Transverse colon (tissue), 4 donors: ENCODE data around the gene CRYM. TPM values are rescaled to one million over a fixed set of nuclear protein-coding genes. Genes with fewer than 3 reads are reported as not detected.

ENCODE experiments used
- DNase-seq: peaks from one replicate; pipeline ENCODE4 v3.0.0-alpha.2; 2019
- H3K27ac ChIP-seq, 4 donors: fragments of 200-600 bp; sonication (generic); 2 replicates each; pipeline ENCODE4 v1.5.1; 2016 to 2018; ENCODE audit warnings: inconsistent platforms in 4 of 4
- H3K27me3 ChIP-seq: fragments of 200-600 bp; sonication (generic); 2 replicates; pipeline ENCODE4 v1.5.1; 2017; ENCODE audit warnings: inconsistent platforms
- H3K36me3 ChIP-seq, 4 donors: fragments of 200-600 bp; sonication (generic); 2 replicates each; pipeline ENCODE4 v1.5.1; 2017 to 2019; ENCODE audit warnings: inconsistent platforms in 4 of 4
- H3K4me1 ChIP-seq, 4 donors: fragments of 200-600 bp; sonication (generic); 2 replicates each; pipeline ENCODE4 v1.5.1; 2017 to 2020; ENCODE audit warnings: inconsistent platforms in 4 of 4
- H3K4me3 ChIP-seq, 4 donors: fragments of 200-600 bp; sonication (generic); 1 replicate in 1 of 4; 2 replicates in 3 of 4; pipeline versions ENCODE4 v1.5.1 to v1.6.1; 2017 to 2019; ENCODE audit warnings: inconsistent platforms in 4 of 4
- H3K9me3 ChIP-seq, 2 donors: fragments of 200-600 bp; sonication (generic); 2 replicates each; pipeline ENCODE4 v1.5.1; 2017 to 2019; ENCODE audit warnings: inconsistent platforms in 2 of 2
- EP300 ChIP-seq: sonication (generic); formaldehyde crosslinking; IDR thresholded peaks from one replicate; pipeline ENCODE4 v1.6.1; 2017; ENCODE audit warnings: antibody characterized with exemption, low read depth
- POLR2A ChIP-seq: fragments of 450-650 bp; IDR thresholded peaks from one replicate; pipeline ENCODE4 v1.6.1; 2016; ENCODE audit warnings: antibody characterized with exemption, mild to moderate bottlenecking, moderate library complexity
- POLR2AphosphoS5 ChIP-seq, 3 donors: sonication (generic); formaldehyde crosslinking; IDR thresholded peaks; one replicate each; pipeline ENCODE4 v1.6.1; 2016; ENCODE audit warnings: antibody characterized with exemption in 3 of 3
- WGBS, 2 donors: methylation state at CpG; one replicate each; pipeline ENCODE4 v1.1.5; 2018; ENCODE audit warnings: low coverage in 1 of 2; 5-methylcytosine and 5-hydroxymethylcytosine counted together
- in situ Hi-C, 4 donors: fragments of 200-750 bp; cut with MboI; loops; one replicate each; pipeline versions ENCODE4 v1.15.0 to v1.15.1; 2017; ENCODE audit warnings: low sequenced_read_pairs in 3 of 4, low pct_ligation_motif_present in 1 of 4, low pct_unique_long_range_greater_than_20kb in 1 of 4
- intact Hi-C: fragments of 100-400 bp; cut with DNase I; formaldehyde crosslinking; loops from one replicate; pipeline ENCODE4 v1.15.1; 2023; ENCODE audit warnings: low total_unique reads
- total RNA-seq, 4 donors: library from RNA; depleted of rRNA; stranded (reverse); fragments of >200 nt; gene quantifications; one replicate each; pipeline ENCODE4 v1.1.0, GENCODE V29; 2016
- TF ChIP-seq, protein P1 (sequence below), 5 experiments: fragments of 200-600 bp in 3 of 5; fragments of 450-650 bp in 2 of 5; sonication (generic) in 3 of 5; IDR thresholded peaks; 1 replicate in 2 of 5; 2 replicates in 3 of 5; pipeline ENCODE4 v1.5.1; 2016 to 2017; ENCODE audit warnings: antibody characterized with exemption in 5 of 5, inconsistent platforms in 3 of 5, mild to moderate bottlenecking in 2 of 5, moderate library complexity in 1 of 5

Gene CRYM
- total RNA-seq, 4 donors from 2014 or later, result 5.6 to 23.1 (median 18.3) TPM; not detected in 1

DNA sequence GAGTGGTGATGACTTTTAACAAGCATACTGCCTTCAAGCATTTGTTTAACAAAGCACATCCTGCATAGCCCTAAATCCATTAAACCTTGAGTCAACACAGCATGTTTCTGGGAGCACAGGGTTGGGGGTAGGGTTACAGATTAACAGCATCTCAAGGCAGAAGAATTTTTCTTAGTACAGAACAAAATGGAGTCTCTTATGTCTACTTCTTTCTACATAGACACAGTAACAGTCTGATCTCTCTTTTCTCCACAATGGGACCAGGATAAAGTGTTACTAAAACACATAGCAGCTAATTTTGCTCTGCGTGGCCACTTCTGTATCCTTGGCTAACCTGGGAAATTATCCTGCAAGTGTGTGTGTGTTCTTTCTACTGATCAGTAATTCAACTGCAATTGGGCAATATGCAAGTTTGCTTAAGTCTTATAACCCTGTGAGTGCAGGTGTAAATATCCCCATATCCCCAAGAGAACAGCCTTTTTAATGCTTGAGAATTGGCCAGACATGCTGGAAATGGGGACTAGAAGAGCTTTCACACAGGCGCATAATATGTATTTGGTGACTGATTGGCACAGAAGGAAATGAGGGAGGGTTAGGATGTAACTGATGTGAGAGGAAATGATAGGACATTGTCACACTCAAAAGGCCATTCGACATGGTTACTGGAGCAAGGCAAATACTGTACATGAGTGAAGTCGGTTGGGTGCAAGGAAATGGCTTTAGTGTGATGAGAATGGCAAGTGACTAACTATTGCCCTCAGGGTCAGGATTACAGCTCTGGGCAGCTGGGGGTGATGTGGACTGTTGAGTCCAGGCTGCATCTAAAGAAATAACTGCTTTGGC is 55.4 kb downstream of the CRYM start:
- peak; percentile 18 for DNase-seq
- WGBS, 2 donors, result 28 to 41% methylated on average over 2 to 4 of the region's 4 CpGs
- peak overlapping the region; percentile 70 to 82 (median 78) for H3K27ac ChIP-seq

DNA sequence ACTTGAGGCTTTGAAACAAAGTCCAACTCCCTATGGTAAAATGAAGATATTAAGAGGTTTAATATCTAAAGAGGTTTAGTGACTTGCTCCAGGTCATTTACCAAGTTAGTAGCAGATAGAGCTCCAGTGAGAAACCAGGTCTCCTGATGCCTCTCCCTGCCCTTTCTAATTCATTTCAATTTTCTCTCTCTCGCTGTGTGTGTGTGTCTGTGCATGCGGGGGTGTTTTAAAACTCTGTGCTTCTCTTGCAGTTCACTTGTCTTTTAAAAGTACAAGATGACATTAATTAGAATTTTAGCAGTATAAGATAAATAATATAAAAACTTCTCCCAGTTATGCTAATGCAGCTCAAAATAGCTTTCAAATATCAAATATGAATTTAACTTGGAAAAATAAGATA is 58.5 kb downstream of the CRYM start:
- in situ Hi-C loops (no loop called here), intact Hi-C loops (no loop called here)
- DNase-seq, result no peak
- Histone ChIP-seq H3K27ac (no peak overlapping the region), H3K36me3 (no peaks in the 10 kb centered on the region), H3K4me3 (no peak overlapping the region), H3K4me1 (peaks cover 7 to 24% (median 9%) of the 10 kb centered on the region in 4 donors), H3K27me3 (no peaks in the 10 kb centered on the region), H3K9me3 (no peaks in the 10 kb centered on the region)
- 95 to 100% methylated on average over 2 of the region's 2 CpGs for WGBS, 2 donors
- TF ChIP-seq POLR2A (no peak), EP300 (no peak), POLR2AphosphoS5 (IDR thresholded peaks at IDR 0.05) (no peak)
- TF ChIP-seq, protein P1, sequence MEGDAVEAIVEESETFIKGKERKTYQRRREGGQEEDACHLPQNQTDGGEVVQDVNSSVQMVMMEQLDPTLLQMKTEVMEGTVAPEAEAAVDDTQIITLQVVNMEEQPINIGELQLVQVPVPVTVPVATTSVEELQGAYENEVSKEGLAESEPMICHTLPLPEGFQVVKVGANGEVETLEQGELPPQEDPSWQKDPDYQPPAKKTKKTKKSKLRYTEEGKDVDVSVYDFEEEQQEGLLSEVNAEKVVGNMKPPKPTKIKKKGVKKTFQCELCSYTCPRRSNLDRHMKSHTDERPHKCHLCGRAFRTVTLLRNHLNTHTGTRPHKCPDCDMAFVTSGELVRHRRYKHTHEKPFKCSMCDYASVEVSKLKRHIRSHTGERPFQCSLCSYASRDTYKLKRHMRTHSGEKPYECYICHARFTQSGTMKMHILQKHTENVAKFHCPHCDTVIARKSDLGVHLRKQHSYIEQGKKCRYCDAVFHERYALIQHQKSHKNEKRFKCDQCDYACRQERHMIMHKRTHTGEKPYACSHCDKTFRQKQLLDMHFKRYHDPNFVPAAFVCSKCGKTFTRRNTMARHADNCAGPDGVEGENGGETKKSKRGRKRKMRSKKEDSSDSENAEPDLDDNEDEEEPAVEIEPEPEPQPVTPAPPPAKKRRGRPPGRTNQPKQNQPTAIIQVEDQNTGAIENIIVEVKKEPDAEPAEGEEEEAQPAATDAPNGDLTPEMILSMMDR (IDR thresholded peaks at IDR 0.05), result no peak

More for the DNA sequence above, 55.4 kb downstream of the CRYM start:
- intact Hi-C loops (no loop called here), in situ Hi-C loops (no loop called here)
- Histone ChIP-seq H3K27me3 (no peaks in the 10 kb centered on the region), H3K4me1 (peaks cover 7 to 24% (median 9%) of the 10 kb centered on the region in 4 donors), H3K9me3 (no peaks in the 10 kb centered on the region), H3K4me3 (no peak overlapping the region), H3K36me3 (no peaks in the 10 kb centered on the region)
- TF ChIP-seq POLR2AphosphoS5 (IDR thresholded peaks at IDR 0.05), result no peak
- TF ChIP-seq POLR2A, result no peak
- TF ChIP-seq, protein P1 (IDR thresholded peaks at IDR 0.05), result no peak
- TF ChIP-seq EP300, result no peak

DNA sequence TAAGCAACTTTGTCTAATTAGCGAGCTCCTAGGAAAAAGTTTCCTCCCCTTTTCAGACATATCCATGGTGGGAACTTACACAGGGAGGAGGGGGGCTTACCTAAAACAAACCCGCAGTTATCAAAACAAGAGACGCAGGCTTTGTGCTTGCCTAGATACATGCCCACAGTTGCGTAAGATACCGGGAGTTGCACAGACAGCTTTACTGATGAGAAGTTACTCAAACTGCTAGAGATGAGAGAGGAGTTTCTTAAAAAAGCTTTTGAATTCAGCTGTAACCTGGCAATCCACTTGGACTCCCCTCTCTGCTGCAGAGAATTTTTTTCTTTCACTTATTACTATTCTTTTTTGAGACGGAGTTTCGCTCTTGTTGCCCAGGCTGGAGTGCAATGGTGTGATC is 59.9 kb downstream of the CRYM start:
- intact Hi-C loops (no loop called here), in situ Hi-C loops (no loop called here)
- Histone ChIP-seq H3K4me3 (no peak overlapping the region), H3K4me1 (peaks cover 0 to 18% (median 4%) of the 10 kb centered on the region in 4 donors), H3K9me3 (no peaks in the 10 kb centered on the region), H3K27ac (no peak overlapping the region), H3K27me3 (peaks cover 1% of the 10 kb centered on the region), H3K36me3 (no peaks in the 10 kb centered on the region)
- WGBS, 2 donors, result 73 to 84% methylated on average over 7 of the region's 7 CpGs
- no peak for DNase-seq
- TF ChIP-seq, protein P1 (IDR thresholded peaks at IDR 0.05), result no peak
- TF ChIP-seq POLR2A (no peak), EP300 (no peak), POLR2AphosphoS5 (IDR thresholded peaks at IDR 0.05) (no peak)

DNA sequence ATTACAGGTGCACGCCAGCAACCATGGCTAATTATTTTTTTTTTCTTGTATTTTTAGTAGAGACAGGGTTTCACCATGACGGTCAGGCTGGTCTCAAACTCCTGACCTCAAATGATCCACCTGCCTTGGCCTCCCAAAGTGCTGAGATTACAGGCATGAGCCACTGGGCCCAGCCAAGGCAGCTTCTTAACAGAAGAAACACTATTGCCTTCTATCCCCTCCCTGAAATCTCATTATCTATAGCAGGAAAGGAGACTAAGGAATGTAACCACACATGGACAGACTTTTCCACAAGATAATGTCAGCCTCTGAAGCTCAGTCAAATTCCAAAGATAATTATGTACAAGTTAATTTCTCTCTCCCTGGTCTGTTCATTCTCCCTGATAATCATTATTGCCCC is 61.0 kb downstream of the CRYM start:
- no peak overlapping the region for H3K27ac ChIP-seq
- TF ChIP-seq EP300 (no peak), POLR2AphosphoS5 (IDR thresholded peaks at IDR 0.05) (no peak), POLR2A (no peak)
- TF ChIP-seq, protein P1 (IDR thresholded peaks at IDR 0.05), result no peak
- H3K4me1 ChIP-seq, result peaks cover 0 to 11% (median 0%) of the 10 kb centered on the region in 4 donors
- no peaks in the 10 kb centered on the region for H3K36me3 ChIP-seq
- DNase-seq, result no peak
- H3K4me3 ChIP-seq, result no peak overlapping the region
- peaks cover 2% of the 10 kb centered on the region for H3K27me3 ChIP-seq
- no peaks in the 10 kb centered on the region for H3K9me3 ChIP-seq
- WGBS, 2 donors, result 60 to 78% methylated on average over 1 to 2 of the region's 2 CpGs
- intact Hi-C loops (no loop called here), in situ Hi-C loops (no loop called here)
